ENCODE measurements around the gene POC1A. TPM values are rescaled to one million over a fixed set of nuclear protein-coding genes. Genes with fewer than 3 reads are reported as not detected.

The POC1A gene
- total and polyA plus RNA-seq, 2 experiments from 2014 or later = 19.1 to 26.7 TPM

DNA sequence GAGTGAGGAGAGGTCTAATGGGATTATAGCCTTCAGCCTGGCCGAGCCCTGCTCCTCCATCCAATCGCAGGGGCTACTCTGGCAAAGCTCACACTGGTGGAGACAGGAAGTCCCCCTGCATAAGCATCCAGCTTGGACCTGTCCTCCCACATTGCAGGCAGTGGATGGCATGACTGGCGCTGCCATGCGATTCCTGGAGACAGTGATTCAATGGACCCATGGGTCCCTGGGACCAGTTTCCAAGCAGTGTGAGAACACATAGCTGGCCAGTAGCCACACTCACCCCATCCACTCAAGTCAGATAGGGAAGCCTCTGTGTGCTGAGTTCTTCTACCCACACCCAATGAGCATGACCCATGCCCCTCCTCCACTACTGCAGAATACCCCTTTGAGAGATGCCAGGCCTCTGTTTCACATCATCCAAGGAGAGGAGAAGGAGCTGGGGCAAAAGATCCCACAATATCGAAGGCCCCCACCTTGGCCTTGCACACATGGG, 18.1 kb upstream of the POC1A start:
- H3K27ac ChIP-seq (ENCODE audit: low read depth) = no peak overlapping the region
- no peaks in the 10 kb centered on the region for H3K4me1 ChIP-seq (ENCODE audit: insufficient read depth)
- no peaks in the 10 kb centered on the region for H3K79me2 ChIP-seq (replicated peaks; ENCODE audit: insufficient read depth)
- H3K4me3 Mint-ChIP-seq = no peak overlapping the region
- ATAC-seq (no peak), DNase-seq (ENCODE audit: low spot score) (no peak)
- H2AFZ ChIP-seq = no peak overlapping the region
- no peaks in the 10 kb centered on the region for H3F3A ChIP-seq (replicated peaks; ENCODE audit: low read depth)
- H3K9me2 ChIP-seq (ENCODE audit: insufficient read depth) = no peaks in the 10 kb centered on the region
- H3K27me3 ChIP-seq (ENCODE audit: insufficient read depth) = no peaks in the 10 kb centered on the region
- no peak overlapping the region for H3K27ac Mint-ChIP-seq
- H3K4me1 Mint-ChIP-seq = peaks cover 19% of the 10 kb centered on the region
- no peaks in the 10 kb centered on the region for H3K36me3 ChIP-seq (ENCODE audit: insufficient read depth)
- no peaks in the 10 kb centered on the region; the same call in 2 of the 3 replicates for H3K36me3 Mint-ChIP-seq (ENCODE audit: low read depth)
- no peak overlapping the region for H3K4me3 ChIP-seq
- no peak for TF ChIP-seq EZH2 (IDR thresholded peaks at IDR 0.05; ENCODE audit: low read depth, unreplicated experiment)
- TF ChIP-seq POLR2AphosphoS5 (IDR thresholded peaks at IDR 0.05; ENCODE audit: low read depth) = no peak
- no peak for TF ChIP-seq ZNF331 (CRISPR knock-in tag; IDR thresholded peaks at IDR 0.05; ENCODE audit: low read depth)
- H3K9me3 Mint-ChIP-seq = no peaks in the 10 kb centered on the region
- peaks cover 4% of the 10 kb centered on the region for H3K27me3 Mint-ChIP-seq (ENCODE audit: insufficient read depth, low read depth, poor library complexity)
- H3K4me2 ChIP-seq = no peak overlapping the region
- H4K20me1 ChIP-seq (replicated peaks; ENCODE audit: insufficient read depth) = no peaks in the 10 kb centered on the region

DNA sequence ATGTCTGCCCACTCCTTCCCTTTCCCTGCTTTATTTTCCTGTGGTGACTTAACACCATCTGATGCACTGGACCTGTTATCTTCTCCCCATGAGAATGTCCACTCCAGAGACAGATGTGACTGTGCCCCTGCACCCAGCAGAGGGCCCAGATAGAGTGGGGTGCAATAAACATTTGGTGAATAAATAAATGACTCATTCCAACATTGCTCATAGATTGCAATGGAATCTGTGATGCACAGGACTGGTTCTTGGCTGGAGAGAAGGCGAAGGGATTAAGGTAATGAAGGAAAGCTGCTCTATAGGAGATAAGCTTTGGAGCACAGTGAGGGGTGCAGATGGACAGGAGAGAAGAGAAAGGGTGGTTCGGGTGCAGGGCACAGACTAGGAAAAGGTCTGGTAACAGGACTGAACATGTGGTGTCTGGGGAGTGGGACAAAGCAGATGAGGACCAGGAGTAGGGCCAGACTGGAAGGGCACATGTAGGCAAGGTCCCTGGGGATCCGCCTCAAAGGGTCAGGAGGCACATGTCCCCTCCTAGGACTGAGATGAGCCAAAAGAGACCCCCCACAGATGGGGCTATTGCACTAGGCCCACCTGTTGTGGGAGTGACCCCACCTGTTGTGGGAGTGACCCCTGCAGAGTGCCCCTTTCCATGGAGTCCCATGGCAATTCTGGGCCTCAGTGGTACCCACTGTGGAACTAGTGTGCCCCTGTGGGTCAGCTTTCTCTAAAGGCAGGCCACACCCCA, 17.5 kb upstream of the POC1A start:
- no peak for ATAC-seq
- Histone ChIP-seq H3K4me2 (no peak overlapping the region), H3F3A (replicated peaks; ENCODE audit: low read depth) (no peaks in the 10 kb centered on the region), H3K4me1 (ENCODE audit: insufficient read depth) (peaks cover 3% of the 10 kb centered on the region), H3K9me2 (ENCODE audit: insufficient read depth) (no peaks in the 10 kb centered on the region), H2AFZ (no peak overlapping the region), H3K79me2 (replicated peaks; ENCODE audit: insufficient read depth) (no peaks in the 10 kb centered on the region), H3K4me3 (no peak overlapping the region), H3K27me3 (ENCODE audit: insufficient read depth) (no peaks in the 10 kb centered on the region), H3K36me3 (ENCODE audit: insufficient read depth) (no peaks in the 10 kb centered on the region), H4K20me1 (replicated peaks; ENCODE audit: insufficient read depth) (no peaks in the 10 kb centered on the region), H3K27ac (ENCODE audit: low read depth) (no peak overlapping the region)
- no peak for DNase-seq (ENCODE audit: low spot score)
- Mint-ChIP-seq H3K36me3 (ENCODE audit: low read depth) (no peaks in the 10 kb centered on the region; the same call in 2 of the 3 replicates), H3K4me1 (peaks cover 22% of the 10 kb centered on the region), H3K9me3 (peaks cover 3% of the 10 kb centered on the region; the same call in 1 of the 3 replicates), H3K4me3 (no peak overlapping the region), H3K27ac (no peak overlapping the region), H3K27me3 (ENCODE audit: insufficient read depth, low read depth, poor library complexity) (peaks cover 4% of the 10 kb centered on the region)
- no peak for TF ChIP-seq ZNF331 (CRISPR knock-in tag; IDR thresholded peaks at IDR 0.05; ENCODE audit: low read depth)
- no peak for TF ChIP-seq EZH2phosphoT487 (IDR thresholded peaks at IDR 0.05; ENCODE audit: unreplicated experiment)
- TF ChIP-seq REST (IDR thresholded peaks at IDR 0.05; ENCODE audit: unreplicated experiment) = no peak
- TF ChIP-seq, protein P1, sequence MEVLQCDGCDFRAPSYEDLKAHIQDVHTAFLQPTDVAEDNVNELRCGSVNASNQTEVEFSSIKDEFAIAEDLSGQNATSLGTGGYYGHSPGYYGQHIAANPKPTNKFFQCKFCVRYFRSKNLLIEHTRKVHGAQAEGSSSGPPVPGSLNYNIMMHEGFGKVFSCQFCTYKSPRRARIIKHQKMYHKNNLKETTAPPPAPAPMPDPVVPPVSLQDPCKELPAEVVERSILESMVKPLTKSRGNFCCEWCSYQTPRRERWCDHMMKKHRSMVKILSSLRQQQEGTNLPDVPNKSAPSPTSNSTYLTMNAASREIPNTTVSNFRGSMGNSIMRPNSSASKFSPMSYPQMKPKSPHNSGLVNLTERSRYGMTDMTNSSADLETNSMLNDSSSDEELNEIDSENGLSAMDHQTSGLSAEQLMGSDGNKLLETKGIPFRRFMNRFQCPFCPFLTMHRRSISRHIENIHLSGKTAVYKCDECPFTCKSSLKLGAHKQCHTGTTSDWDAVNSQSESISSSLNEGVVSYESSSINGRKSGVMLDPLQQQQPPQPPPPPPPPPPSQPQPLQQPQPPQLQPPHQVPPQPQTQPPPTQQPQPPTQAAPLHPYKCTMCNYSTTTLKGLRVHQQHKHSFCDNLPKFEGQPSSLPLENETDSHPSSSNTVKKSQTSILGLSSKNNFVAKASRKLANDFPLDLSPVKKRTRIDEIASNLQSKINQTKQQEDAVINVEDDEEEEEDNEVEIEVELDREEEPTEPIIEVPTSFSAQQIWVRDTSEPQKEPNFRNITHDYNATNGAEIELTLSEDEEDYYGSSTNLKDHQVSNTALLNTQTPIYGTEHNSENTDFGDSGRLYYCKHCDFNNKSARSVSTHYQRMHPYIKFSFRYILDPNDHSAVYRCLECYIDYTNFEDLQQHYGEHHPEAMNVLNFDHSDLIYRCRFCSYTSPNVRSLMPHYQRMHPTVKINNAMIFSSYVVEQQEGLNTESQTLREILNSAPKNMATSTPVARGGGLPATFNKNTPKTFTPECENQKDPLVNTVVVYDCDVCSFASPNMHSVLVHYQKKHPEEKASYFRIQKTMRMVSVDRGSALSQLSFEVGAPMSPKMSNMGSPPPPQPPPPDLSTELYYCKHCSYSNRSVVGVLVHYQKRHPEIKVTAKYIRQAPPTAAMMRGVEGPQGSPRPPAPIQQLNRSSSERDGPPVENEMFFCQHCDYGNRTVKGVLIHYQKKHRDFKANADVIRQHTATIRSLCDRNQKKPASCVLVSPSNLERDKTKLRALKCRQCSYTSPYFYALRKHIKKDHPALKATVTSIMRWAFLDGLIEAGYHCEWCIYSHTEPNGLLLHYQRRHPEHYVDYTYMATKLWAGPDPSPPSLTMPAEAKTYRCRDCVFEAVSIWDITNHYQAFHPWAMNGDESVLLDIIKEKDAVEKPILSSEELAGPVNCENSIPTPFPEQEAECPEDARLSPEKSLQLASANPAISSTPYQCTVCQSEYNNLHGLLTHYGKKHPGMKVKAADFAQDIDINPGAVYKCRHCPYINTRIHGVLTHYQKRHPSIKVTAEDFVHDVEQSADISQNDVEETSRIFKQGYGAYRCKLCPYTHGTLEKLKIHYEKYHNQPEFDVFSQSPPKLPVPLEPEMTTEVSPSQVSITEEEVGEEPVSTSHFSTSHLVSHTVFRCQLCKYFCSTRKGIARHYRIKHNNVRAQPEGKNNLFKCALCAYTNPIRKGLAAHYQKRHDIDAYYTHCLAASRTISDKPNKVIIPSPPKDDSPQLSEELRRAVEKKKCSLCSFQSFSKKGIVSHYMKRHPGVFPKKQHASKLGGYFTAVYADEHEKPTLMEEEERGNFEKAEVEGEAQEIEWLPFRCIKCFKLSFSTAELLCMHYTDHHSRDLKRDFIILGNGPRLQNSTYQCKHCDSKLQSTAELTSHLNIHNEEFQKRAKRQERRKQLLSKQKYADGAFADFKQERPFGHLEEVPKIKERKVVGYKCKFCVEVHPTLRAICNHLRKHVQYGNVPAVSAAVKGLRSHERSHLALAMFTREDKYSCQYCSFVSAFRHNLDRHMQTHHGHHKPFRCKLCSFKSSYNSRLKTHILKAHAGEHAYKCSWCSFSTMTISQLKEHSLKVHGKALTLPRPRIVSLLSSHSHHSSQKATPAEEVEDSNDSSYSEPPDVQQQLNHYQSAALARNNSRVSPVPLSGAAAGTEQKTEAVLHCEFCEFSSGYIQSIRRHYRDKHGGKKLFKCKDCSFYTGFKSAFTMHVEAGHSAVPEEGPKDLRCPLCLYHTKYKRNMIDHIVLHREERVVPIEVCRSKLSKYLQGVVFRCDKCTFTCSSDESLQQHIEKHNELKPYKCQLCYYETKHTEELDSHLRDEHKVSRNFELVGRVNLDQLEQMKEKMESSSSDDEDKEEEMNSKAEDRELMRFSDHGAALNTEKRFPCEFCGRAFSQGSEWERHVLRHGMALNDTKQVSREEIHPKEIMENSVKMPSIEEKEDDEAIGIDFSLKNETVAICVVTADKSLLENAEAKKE (CRISPR knock-in tag; IDR thresholded peaks at IDR 0.05) = no peak
- no peak for TF ChIP-seq JUNB (IDR thresholded peaks at IDR 0.05; ENCODE audit: unreplicated experiment)

Data from GM23338 (cell line).